HEK293 (cell line): ENCODE measurements around the gene PSMA2.

ENCODE experiments used
- CTCF ChIA-PET: fragments of 350-600 bp; formaldehyde crosslinking; extraction: SDS; loops from one replicate; lab custom pipeline; 2021; ENCODE audit warnings: antibody characterized with exemption; lab: Yijun Ruan, JAX
- POLR2A ChIA-PET: fragments of 300-600 bp; formaldehyde crosslinking; extraction: SDS; loops from one replicate; lab custom pipeline; 2020; ENCODE audit warnings: antibody characterized with exemption, inconsistent platforms; lab: Yijun Ruan, JAX
- H3K27ac ChIP-seq: fragments of 200-500 bp; sonication (Bioruptor generic); 2 replicates; pipeline ENCODE4 v1.5.1; 2014; ENCODE audit warnings: low read depth, low read length, control low read depth, inconsistent platforms; ENCODE audit errors: extremely low read depth
- H3K36me3 ChIP-seq, 2 experiments: fragments of 200-500 bp in 1 of 2; sonication (Bioruptor generic) in 1 of 2; 1 replicate in 1 of 2; 2 replicates in 1 of 2; pipeline ENCODE4 v1.5.1; 2014 to 2017; ENCODE audit warnings: inconsistent platforms in 2 of 2, low read length in 2 of 2; ENCODE audit not compliant: control insufficient read depth in 2 of 2, insufficient read depth in 1 of 2
- H3K4me1 ChIP-seq: fragments of 200-500 bp; sonication (Bioruptor generic); 2 replicates; pipeline ENCODE4 v1.5.1; 2014; ENCODE audit warnings: mild to moderate bottlenecking, low read length, inconsistent platforms; ENCODE audit not compliant: control insufficient read depth, insufficient read depth
- H3K4me3 ChIP-seq: 2 replicates; pipeline ENCODE4 v1.5.1; 2011; ENCODE audit warnings: low read depth, mild to moderate bottlenecking, control low read depth, low read length, moderate library complexity
- H3K9me3 ChIP-seq: fragments of 200-500 bp; sonication (Bioruptor generic); 2 replicates; pipeline ENCODE4 v1.5.1; 2014; ENCODE audit warnings: low read depth, low read length, inconsistent platforms; ENCODE audit not compliant: control insufficient read depth, insufficient read depth
- HOXA7 ChIP-seq: sonication (generic); formaldehyde crosslinking; IDR thresholded peaks from 2 replicates; pipeline ENCODE4 v1.8.1; 2022; ENCODE audit warnings: missing genetic modification reagents, borderline replicate concordance
- KLF10 ChIP-seq: fragments of 450-650 bp; IDR thresholded peaks from 2 replicates; pipeline ENCODE4 v1.5.1; 2018; ENCODE audit warnings: missing biosample characterization, mild to moderate bottlenecking, missing genetic modification characterization
- PRDM1 ChIP-seq: fragments of 450-650 bp; formaldehyde crosslinking; IDR thresholded peaks from 2 replicates; pipeline ENCODE4; 2016; ENCODE audit warnings: missing biosample characterization, missing genetic modification characterization
- SALL2 ChIP-seq: fragments of 450-650 bp; formaldehyde crosslinking; IDR thresholded peaks from 2 replicates; pipeline ENCODE4 v1.5.0; 2017; ENCODE audit warnings: missing biosample characterization, mild to moderate bottlenecking, missing genetic modification characterization, borderline replicate concordance
- SETDB1 ChIP-seq: IDR thresholded peaks from one replicate; pipeline ENCODE4 v1.6.1; 2017; ENCODE audit warnings: mild to moderate bottlenecking, low read length, moderate library complexity, mixed read lengths; ENCODE audit not compliant: insufficient read length
- ZBTB17 ChIP-seq: fragments of 450-650 bp; formaldehyde crosslinking; IDR thresholded peaks from 2 replicates; pipeline ENCODE4 v1.5.1; 2016; ENCODE audit warnings: missing biosample characterization, missing genetic modification characterization
- ZBTB48 ChIP-seq: fragments of 450-650 bp; formaldehyde crosslinking; IDR thresholded peaks from 2 replicates; pipeline ENCODE4 v1.5.1; 2016; ENCODE audit warnings: missing biosample characterization, missing genetic modification characterization
- ZEB2 ChIP-seq: fragments of 450-650 bp; formaldehyde crosslinking; IDR thresholded peaks from 2 replicates; pipeline ENCODE4 v1.5.1; 2016; ENCODE audit warnings: missing biosample characterization, missing genetic modification characterization
- ZFHX2 ChIP-seq: fragments of 450-650 bp; formaldehyde crosslinking; conservative IDR thresholded peaks from 2 replicates; pipeline ENCODE4 v1.5.1; 2016; ENCODE audit warnings: missing biosample characterization, missing genetic modification characterization
- ZIC2 ChIP-seq: fragments of 450-650 bp; formaldehyde crosslinking; IDR thresholded peaks from 2 replicates; pipeline ENCODE4 v1.5.1; 2016; ENCODE audit warnings: missing biosample characterization, missing genetic modification characterization
- ZNF157 ChIP-seq: fragments of 450-650 bp; formaldehyde crosslinking; IDR thresholded peaks from 2 replicates; pipeline ENCODE4 v1.5.1; 2016; ENCODE audit warnings: missing biosample characterization, missing genetic modification characterization
- ZNF2 ChIP-seq: fragments of 450-650 bp; formaldehyde crosslinking; IDR thresholded peaks from 2 replicates; pipeline ENCODE4 v1.5.1; 2016; ENCODE audit warnings: missing biosample characterization, missing genetic modification characterization
- ZNF302 ChIP-seq: fragments of 450-650 bp; formaldehyde crosslinking; IDR thresholded peaks from 2 replicates; pipeline ENCODE4 v1.5.1; 2016; ENCODE audit warnings: missing biosample characterization, missing genetic modification characterization, low read depth
- ZNF341 ChIP-seq: fragments of 450-650 bp; formaldehyde crosslinking; IDR thresholded peaks from 2 replicates; pipeline ENCODE4; 2016; ENCODE audit warnings: low read depth, missing biosample characterization, missing genetic modification characterization
- ZNF501 ChIP-seq: fragments of 450-650 bp; formaldehyde crosslinking; IDR thresholded peaks from 2 replicates; pipeline ENCODE4 v1.5.1; 2016; ENCODE audit warnings: missing biosample characterization, missing genetic modification characterization
- ZNF530 ChIP-seq: fragments of 450-650 bp; formaldehyde crosslinking; IDR thresholded peaks from 2 replicates; pipeline ENCODE4 v1.5.1; 2016; ENCODE audit warnings: low read depth, missing biosample characterization, missing genetic modification characterization
- ZNF629 ChIP-seq: fragments of 450-650 bp; formaldehyde crosslinking; IDR thresholded peaks from 2 replicates; pipeline ENCODE4 v1.5.1; 2017; ENCODE audit warnings: missing biosample characterization, missing genetic modification characterization
- ZNF785 ChIP-seq: fragments of 450-650 bp; formaldehyde crosslinking; IDR thresholded peaks from 2 replicates; pipeline ENCODE4 v1.5.1; 2016; ENCODE audit warnings: missing biosample characterization, missing genetic modification characterization
- TF ChIP-seq, protein P1 (sequence below): fragments of 450-650 bp; formaldehyde crosslinking; IDR thresholded peaks from 2 replicates; pipeline ENCODE4 v1.5.1; 2016; ENCODE audit warnings: missing biosample characterization, missing genetic modification characterization
- TF ChIP-seq, protein P2 (sequence below): fragments of 450-650 bp; formaldehyde crosslinking; IDR thresholded peaks from 2 replicates; pipeline ENCODE4 v1.5.1; 2017; ENCODE audit warnings: missing biosample characterization, missing genetic modification characterization
- TF ChIP-seq, protein P3 (sequence below): fragments of 450-650 bp; formaldehyde crosslinking; IDR thresholded peaks from 2 replicates; pipeline ENCODE4 v1.5.1; 2016; ENCODE audit warnings: missing biosample characterization, missing genetic modification characterization, low read depth
- TF ChIP-seq, protein P4 (sequence below): fragments of 450-650 bp; formaldehyde crosslinking; IDR thresholded peaks from 2 replicates; pipeline ENCODE4 v1.5.1; 2017; ENCODE audit warnings: missing biosample characterization, missing genetic modification characterization
- TF ChIP-seq, protein P5 (sequence below): fragments of 450-650 bp; formaldehyde crosslinking; IDR thresholded peaks from 2 replicates; pipeline ENCODE4 v1.5.1; 2016; ENCODE audit warnings: missing biosample characterization, missing genetic modification characterization
- TF ChIP-seq, protein P6 (sequence below): fragments of 450-650 bp; formaldehyde crosslinking; IDR thresholded peaks from 2 replicates; pipeline ENCODE4 v1.5.1; 2016; ENCODE audit warnings: missing biosample characterization, missing genetic modification characterization

Gene PSMA2

DNA sequence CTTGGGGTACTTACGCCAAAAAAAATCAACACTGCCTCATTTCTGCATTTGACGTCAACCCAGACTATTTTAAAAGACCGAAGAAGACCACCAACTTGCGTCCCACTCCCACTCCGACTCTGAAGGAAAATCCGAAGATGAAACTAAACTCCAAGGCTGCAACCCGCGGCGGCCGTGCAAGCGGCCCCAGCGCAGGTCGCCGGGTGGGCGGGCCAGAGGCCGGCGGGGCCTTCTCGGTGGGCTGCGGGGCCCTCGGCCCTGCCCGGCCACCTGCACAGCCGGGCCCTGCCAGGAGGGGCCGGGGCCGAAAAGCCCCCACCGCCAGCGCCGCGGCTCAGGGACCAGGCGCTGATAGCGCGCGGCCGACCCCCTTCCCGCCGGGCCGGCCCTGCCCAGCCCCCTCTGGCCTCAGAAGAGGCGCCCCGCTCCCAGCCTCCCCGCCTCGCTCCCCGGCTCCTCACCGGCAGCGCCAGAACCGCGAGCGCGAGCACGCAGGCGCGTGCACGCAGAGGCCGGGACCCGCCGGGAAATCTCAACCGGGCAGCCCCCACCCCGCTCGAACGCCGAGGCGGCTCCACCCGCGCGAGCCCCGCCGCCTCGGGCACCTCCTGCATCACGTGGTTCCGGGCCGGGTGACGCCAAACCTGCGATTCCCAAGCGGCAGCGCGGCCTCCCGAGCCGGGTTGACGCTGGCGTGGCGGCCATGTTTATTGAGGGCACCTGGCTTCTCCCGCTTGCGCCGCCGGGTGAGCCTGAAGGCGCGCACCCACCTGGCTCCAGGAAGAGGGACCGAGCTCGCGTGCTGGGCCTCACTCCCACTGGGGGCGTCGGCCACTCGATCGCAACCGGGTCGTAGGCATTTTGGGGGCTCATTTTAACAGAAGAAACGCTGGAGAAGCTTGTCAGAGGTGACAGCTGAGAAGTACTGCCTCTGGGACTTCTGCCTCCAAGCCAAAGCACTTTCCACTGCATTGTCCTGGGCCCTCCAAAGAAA, 20.2 kb downstream of the PSMA2 start, which contains the start of gene C7orf25 (continued):
- TF ChIP-seq SETDB1 (no peak), ZEB2 (peak; percentile 95), ZNF501 (tag by site-specific recombination) (peak; percentile 73; the same call in 1 of the 2 replicates), ZNF530 (no peak), PRDM1 (tag by site-specific recombination) (peak; percentile 80), ZBTB48 (tag by site-specific recombination) (peak; percentile 45), ZNF2 (peak; percentile 43; the same call in 1 of the 2 replicates), ZBTB17 (tag by site-specific recombination) (peak; percentile 97), ZNF785 (tag by site-specific recombination) (0 out of 2 replicates have a peak, but pooled peaks have one; percentile 23), ZNF629 (tag by site-specific recombination) (peak; percentile 77), ZIC2 (0 out of 2 replicates have a peak, but pooled peaks have one; percentile 5)
- TF ChIP-seq, protein P1, sequence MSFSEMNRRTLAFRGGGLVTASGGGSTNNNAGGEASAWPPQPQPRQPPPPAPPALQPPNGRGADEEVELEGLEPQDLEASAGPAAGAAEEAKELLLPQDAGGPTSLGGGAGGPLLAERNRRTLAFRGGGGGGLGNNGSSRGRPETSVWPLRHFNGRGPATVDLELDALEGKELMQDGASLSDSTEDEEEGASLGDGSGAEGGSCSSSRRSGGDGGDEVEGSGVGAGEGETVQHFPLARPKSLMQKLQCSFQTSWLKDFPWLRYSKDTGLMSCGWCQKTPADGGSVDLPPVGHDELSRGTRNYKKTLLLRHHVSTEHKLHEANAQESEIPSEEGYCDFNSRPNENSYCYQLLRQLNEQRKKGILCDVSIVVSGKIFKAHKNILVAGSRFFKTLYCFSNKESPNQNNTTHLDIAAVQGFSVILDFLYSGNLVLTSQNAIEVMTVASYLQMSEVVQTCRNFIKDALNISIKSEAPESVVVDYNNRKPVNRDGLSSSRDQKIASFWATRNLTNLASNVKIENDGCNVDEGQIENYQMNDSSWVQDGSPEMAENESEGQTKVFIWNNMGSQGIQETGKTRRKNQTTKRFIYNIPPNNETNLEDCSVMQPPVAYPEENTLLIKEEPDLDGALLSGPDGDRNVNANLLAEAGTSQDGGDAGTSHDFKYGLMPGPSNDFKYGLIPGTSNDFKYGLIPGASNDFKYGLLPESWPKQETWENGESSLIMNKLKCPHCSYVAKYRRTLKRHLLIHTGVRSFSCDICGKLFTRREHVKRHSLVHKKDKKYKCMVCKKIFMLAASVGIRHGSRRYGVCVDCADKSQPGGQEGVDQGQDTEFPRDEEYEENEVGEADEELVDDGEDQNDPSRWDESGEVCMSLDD = peak; percentile 72; the same call in 1 of the 2 replicates
- TF ChIP-seq, protein P2, sequence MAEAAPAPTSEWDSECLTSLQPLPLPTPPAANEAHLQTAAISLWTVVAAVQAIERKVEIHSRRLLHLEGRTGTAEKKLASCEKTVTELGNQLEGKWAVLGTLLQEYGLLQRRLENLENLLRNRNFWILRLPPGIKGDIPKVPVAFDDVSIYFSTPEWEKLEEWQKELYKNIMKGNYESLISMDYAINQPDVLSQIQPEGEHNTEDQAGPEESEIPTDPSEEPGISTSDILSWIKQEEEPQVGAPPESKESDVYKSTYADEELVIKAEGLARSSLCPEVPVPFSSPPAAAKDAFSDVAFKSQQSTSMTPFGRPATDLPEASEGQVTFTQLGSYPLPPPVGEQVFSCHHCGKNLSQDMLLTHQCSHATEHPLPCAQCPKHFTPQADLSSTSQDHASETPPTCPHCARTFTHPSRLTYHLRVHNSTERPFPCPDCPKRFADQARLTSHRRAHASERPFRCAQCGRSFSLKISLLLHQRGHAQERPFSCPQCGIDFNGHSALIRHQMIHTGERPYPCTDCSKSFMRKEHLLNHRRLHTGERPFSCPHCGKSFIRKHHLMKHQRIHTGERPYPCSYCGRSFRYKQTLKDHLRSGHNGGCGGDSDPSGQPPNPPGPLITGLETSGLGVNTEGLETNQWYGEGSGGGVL (tag by site-specific recombination) = 0 out of 2 replicates have a peak, but pooled peaks have one; percentile 35
- TF ChIP-seq, protein P3, sequence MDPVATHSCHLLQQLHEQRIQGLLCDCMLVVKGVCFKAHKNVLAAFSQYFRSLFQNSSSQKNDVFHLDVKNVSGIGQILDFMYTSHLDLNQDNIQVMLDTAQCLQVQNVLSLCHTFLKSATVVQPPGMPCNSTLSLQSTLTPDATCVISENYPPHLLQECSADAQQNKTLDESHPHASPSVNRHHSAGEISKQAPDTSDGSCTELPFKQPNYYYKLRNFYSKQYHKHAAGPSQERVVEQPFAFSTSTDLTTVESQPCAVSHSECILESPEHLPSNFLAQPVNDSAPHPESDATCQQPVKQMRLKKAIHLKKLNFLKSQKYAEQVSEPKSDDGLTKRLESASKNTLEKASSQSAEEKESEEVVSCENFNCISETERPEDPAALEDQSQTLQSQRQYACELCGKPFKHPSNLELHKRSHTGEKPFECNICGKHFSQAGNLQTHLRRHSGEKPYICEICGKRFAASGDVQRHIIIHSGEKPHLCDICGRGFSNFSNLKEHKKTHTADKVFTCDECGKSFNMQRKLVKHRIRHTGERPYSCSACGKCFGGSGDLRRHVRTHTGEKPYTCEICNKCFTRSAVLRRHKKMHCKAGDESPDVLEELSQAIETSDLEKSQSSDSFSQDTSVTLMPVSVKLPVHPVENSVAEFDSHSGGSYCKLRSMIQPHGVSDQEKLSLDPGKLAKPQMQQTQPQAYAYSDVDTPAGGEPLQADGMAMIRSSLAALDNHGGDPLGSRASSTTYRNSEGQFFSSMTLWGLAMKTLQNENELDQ (tag by site-specific recombination) = no peak
- TF ChIP-seq, protein P4, sequence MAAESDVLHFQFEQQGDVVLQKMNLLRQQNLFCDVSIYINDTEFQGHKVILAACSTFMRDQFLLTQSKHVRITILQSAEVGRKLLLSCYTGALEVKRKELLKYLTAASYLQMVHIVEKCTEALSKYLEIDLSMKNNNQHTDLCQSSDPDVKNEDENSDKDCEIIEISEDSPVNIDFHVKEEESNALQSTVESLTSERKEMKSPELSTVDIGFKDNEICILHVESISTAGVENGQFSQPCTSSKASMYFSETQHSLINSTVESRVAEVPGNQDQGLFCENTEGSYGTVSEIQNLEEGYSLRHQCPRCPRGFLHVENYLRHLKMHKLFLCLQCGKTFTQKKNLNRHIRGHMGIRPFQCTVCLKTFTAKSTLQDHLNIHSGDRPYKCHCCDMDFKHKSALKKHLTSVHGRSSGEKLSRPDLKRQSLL (tag by site-specific recombination) = peak; percentile 71

DNA sequence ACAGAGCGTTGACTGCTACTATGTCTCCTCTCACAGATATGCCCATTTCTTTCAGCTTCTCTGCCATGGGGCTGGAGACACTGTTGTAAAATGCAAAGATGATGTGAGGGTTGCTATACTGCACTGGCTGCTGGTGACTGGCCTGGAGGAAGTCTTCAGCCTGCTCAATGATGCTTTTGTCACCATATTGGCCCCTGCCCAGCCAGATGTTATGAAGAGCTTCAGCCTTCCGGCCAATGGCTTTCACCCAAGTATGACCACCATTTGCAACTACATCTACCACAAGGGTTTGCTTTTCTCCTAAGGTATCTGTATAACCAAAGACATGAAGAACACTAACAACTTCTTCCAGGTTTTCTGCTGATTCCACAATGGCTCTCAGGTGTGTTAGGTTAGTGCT, 21.7 kb downstream of the PSMA2 start:
- H3K4me1 ChIP-seq = no peaks in the 10 kb centered on the region
- H3K4me3 ChIP-seq = no peak overlapping the region
- no peaks in the 10 kb centered on the region for H3K9me3 ChIP-seq
- peaks cover 0 to 19% of the 10 kb centered on the region in 2 experiments; a peak in 2 of 3 replicates for H3K36me3 ChIP-seq
- H3K27ac ChIP-seq = no peak overlapping the region
- POLR2A ChIA-PET = interaction anchor here (1.0 to 1.4 kb wide), 3 partner anchors 17 to 22 kb away, joined by 3 to 5 read pairs (median 4); partner anchors contain the start of genes MRPL32 and PSMA2
- CTCF ChIA-PET = no interaction called here
- TF ChIP-seq, protein P5, sequence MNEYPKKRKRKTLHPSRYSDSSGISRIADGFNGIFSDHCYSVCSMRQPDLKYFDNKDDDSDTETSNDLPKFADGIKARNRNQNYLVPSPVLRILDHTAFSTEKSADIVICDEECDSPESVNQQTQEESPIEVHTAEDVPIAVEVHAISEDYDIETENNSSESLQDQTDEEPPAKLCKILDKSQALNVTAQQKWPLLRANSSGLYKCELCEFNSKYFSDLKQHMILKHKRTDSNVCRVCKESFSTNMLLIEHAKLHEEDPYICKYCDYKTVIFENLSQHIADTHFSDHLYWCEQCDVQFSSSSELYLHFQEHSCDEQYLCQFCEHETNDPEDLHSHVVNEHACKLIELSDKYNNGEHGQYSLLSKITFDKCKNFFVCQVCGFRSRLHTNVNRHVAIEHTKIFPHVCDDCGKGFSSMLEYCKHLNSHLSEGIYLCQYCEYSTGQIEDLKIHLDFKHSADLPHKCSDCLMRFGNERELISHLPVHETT (tag by site-specific recombination) = no peak
- TF ChIP-seq HOXA7 (CRISPR knock-in tag) (no peak), ZNF157 (no peak), ZFHX2 (tag by site-specific recombination) (no peak), SALL2 (tag by site-specific recombination) (no peak), ZNF341 (tag by site-specific recombination) (no peak), ZNF302 (tag by site-specific recombination) (no peak), KLF10 (no peak)
- TF ChIP-seq, protein P6, sequence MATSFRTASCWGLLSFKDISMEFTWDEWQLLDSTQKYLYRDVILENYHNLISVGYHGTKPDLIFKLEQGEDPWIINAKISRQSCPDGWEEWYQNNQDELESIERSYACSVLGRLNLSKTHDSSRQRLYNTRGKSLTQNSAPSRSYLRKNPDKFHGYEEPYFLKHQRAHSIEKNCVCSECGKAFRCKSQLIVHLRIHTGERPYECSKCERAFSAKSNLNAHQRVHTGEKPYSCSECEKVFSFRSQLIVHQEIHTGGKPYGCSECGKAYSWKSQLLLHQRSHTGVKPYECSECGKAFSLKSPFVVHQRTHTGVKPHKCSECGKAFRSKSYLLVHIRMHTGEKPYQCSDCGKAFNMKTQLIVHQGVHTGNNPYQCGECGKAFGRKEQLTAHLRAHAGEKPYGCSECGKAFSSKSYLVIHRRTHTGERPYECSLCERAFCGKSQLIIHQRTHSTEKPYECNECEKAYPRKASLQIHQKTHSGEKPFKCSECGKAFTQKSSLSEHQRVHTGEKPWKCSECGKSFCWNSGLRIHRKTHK = no peak
